NCI-H128 (cell line): ENCODE measurements around the gene ERC1.
"Not testable (repeated sequence)": the region's sequence is repeated elsewhere in the genome, so short reads cannot be mapped to it uniquely, and the experiment has no call there.

Source experiments
- DNase-seq: peaks from one replicate; lab custom pipeline; 2025; ENCODE audit not compliant: unreplicated experiment; lab: John Stamatoyannopoulos, UW

Gene ERC1

DNA sequence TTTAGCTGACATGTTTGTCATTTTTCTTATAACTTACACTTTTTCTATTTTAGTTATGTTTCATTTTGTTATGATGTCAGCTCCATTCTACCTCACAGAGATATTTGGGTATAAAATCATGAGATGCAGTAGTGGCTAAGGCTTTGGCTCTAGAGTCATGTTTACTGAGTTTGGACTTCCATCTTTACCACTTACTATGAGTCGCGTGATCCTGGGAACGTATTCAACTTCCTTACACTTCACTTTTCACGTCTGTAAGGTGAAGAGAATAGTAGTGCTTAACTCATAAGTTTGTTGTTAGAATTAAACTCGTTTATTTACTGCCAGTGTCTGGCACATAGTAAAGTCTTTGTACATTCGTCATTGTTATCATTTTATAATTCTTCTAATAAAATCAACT, 126.3 kb downstream of the ERC1 start:
- DNase-seq, result no peak

DNA sequence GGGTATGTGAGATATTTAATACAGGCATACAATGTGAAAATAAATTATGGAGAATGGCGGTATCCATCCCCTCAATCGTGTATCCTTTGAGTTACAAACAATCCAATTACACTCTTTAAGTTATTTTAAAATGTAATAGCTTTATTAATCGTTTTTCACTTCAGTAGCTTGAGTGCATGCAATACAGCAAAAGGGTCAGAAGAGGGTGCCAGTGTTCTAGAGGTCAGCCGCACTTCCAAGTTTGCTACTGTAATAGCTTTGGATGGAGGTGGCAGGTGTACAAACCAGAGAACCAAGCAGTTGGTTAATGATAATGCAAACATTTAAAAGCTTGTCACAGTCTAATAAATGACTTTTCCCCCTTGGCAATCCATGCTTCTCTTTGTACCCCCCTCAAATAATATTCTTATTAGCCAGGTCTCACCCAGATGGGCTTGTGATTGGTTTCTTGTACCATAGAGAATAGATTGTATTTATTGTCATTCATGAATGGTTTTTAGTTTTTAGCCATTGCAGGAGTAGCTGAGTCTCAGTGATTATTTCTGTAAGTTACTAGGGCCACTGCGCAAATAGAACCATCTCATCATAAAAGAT, 127.0 kb downstream of the ERC1 start:
- peak; percentile 64 for DNase-seq

DNA sequence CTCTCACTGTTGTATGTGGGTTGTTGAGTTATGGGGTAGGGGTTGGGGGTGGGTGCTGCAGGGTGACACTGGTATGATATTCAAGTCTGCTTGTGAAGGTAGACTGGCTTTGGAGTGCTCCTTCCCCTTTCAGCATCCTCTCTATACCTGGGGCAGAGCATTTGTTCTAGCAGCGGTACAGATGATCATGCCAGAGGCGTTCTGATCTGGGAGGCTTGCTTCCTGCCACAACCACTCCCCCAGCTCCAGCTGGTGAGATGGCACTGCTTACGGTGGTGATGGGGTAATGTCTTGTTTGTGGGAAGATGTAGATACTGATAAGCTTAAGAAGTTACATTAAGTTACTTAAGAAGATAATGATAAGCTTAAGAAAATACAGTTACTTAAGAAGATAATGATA, 131.8 kb downstream of the ERC1 start:
- DNase-seq, result no peak

DNA sequence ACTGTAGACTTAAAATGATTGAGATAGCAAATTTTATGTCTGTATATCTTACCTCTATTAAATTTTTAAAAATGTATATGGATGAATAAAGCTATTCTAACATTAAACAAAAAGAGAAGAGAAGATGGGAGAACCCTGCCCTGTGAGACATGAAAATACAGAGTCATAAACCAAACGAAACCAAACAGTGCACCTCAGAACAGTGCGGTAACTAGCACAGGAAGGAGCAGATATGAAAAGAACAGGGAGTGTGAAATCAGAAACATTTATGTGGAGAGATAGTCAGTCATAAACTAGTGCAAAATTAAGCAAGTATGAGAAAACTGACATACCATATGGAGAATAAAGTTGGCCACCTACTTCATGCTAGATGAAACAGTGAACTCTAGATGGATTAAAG, 135.1 kb downstream of the ERC1 start:
- no peak for DNase-seq

DNA sequence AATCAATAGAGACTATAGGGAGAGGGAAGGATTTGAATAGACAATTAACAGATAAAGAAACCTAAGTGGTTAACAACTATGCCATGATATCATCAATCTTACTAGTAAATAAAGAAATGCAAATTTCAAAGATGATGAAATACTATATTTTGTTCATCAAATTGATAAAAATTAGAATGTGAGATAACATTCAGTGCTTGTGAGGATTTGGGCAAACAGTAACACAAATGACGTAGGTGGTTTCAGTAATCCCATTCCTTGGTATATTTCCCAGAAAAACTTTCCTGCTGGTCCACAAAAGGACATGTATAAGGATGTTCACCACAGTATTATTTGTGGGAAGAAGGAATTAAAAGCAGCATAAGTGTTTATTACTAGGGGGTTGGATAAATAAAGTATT, 136.0 kb downstream of the ERC1 start:
- DNase-seq, result no peak

DNA sequence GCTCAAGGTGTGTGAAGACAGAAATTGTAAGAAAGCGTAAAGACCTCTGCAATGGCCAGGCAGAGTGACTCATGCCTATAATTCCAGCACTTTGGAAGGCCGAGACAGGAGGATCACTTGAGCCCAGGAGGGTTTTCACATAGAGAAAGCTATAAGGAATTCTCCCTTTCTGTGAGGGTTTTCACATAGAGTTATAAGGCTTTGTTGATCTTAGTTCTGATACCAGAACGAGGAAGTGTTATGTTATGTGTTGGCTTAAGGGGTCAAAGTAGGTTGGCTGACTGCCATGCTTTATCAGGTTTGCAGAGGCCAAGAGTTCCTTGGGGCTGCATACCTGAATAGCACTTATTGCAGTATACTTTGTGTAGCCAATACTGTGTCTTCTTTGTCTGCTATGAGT, 139.1 kb downstream of the ERC1 start:
- no peak for DNase-seq

DNA sequence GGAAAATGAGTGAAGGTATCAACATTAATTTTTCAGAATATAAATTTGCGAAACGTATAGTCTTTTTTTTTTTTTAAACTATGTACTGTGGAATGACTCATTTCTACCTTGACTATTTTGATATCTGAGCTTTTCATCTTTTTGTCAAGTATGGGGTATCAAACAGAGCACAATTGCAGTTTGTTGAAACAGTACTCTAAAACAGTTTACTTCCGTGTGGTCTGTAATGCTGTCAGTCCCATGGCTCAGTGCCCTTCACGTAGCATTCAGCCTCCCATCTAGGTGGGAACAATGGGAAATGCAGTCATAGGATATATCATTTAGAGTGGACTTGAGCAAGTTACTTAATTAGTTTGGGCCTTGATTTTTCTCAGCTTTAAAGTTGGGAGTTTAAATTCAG, 139.5 kb downstream of the ERC1 start:
- no peak for DNase-seq

DNA sequence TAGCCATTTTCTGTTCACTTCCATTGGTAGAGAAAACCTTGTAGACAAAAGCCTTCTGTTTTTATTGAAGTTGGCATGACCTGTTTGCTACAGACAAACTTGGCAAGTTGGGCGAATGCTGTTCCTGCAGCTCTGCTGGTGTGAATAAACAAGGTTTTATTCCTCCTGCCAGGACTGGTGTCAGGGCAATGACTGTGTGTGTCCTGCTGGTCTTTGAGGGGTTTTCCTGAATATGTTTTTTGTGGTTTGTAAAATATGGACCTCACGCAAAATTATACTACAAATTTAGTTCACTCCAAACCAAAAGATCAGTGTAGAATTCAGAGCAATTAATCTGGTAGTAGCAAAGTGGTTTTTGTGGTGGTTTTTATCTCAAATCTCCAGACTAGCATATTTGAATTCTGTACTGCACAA, 140.8 kb downstream of the ERC1 start:
- no peak for DNase-seq

DNA sequence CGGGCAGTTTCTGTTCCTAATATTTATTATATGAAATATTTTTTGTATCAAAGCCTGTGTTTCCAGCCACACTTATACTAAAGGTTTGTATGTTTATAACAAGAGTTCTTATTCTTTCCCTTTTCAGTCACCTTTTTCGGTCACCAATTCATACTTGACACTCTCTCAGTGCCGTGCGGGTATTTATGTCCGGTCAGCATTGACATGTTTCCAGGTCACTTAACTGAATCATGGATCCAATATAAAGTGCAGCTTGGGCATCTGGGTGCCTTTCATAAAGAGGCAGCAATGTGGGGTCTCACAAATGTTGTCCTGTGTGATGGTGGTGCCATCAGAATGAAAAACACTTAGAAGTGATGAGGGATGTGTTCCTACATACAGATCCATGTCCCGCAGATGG, 141.3 kb downstream of the ERC1 start:
- DNase-seq, result no peak

DNA sequence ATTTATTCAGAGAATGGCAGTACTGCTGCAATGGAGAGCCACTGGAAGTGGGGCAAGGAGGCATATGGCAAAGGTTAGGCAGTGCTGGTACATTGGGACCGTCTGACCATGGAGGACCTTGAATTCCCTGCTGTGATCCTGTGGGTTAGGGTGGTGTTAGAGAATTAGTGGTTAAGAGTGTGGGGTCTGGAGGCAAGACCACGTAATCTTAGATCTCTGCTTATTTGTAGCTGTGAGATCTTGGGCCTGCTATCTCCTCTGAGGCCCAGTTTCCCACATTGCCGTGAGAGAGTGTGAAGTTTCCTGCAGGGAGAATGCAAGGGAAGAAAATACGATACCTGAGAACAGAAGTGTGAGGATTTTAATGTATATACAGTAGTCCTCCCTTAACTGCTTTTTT, 147.7 kb downstream of the ERC1 start:
- no peak for DNase-seq

DNA sequence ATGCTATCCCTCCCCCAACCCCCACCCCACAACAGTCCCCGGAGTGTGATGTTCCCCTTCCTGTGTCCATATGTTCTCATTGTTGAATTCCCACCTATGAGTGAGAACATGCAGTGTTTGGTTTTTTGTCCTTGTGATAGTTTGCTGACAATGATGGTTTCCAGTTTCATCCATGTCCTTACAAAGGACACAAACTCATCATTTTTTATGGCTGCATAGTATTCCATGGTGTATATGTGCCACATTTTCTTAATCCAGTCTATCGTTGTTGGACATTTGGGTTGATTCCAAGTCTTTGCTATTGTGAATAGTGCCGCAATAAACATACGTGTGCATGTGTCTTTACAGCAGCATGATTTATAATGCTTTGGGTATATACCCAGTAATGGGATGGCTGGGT, 155.7 kb downstream of the ERC1 start:
- not testable (repeated sequence) for DNase-seq

DNA sequence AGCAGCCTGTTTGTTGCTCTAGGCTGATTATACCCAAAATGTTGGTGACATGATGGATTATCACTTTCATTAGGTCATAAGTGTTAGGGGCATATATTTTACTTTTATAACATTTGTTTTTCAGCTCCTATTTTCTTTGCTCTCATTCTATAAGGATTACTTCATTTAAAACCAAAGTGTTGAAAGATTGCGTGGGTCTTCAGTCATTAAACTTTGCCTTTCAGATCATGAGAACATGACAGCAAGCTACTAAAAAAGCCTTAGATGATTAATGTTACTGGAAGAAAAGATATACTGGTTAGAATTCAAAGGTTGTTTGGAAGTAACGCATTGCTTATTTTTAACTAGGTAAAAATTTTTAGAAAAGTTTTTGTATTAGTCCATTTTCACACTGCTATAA, 156.8 kb downstream of the ERC1 start:
- DNase-seq, result no peak

DNA sequence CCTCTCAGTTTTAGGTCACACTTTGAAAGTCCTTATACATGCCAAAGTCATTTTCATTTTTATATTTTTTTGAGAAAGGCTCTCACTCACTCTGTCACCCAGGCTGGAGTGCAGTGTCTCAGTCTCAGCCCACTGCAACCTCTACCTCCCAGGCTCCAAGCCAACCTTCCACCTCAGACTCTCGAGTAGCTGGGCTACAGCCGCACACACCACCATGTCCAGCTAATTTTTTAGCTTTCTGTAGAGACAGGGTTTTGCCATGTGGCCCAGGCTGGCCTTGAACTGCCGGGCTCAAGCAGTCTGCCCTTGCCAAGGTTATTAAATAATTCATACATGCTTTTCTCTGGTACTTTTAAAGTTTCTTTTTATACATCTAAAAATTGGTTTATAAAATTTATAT, 166.0 kb downstream of the ERC1 start:
- DNase-seq, result no peak

DNA sequence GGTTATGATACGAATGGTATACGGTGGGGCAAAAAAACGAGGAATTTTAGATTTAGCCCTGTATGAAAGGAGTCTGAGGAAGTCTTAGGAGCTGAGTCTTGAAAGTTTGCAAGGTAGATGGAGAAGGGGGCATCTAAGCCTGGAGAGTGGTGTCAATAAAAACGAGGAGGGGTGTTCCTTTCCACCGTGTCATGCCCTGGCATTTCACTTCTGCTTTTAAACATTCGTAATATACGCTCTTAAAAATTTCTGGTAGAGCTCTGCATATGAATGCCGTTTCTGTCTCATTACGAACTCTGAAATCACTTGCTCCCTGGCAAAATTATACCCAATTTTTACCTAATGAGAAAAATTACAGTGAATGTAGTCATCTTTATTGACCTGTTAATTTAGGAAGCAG, 170.2 kb downstream of the ERC1 start:
- no peak for DNase-seq

DNA sequence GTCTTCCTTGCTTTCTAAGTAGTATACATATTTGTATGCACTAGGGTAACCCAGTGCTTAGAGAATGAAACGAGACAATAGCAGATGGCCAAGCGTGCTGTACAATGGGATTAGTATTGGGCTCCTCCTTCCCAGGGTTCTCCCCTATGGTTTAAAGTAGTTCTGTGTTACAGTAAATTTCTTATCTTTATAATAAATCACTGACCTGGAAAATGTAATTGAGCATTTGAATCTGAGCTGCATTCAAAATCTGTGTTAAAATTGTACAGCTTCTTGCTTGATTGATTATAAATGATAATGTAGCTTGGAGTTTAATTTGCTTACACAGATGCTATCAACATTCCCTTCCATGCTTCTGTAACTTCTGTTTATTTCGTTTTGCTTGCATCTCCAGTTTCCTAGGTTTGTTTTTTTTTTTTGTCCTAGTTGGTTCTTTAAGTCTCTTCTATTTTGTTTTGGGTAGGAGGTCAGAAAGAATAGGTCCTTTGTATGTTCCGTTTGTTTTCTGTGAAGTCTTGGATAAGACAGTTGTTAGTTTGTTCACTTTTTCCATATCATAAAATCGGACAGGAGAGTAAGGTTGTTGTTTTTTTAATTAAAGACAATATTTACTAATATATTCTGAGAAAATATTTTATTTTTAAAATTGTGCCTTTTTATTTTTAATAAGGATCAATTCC, 171.2 kb downstream of the ERC1 start:
- DNase-seq, result no peak

DNA sequence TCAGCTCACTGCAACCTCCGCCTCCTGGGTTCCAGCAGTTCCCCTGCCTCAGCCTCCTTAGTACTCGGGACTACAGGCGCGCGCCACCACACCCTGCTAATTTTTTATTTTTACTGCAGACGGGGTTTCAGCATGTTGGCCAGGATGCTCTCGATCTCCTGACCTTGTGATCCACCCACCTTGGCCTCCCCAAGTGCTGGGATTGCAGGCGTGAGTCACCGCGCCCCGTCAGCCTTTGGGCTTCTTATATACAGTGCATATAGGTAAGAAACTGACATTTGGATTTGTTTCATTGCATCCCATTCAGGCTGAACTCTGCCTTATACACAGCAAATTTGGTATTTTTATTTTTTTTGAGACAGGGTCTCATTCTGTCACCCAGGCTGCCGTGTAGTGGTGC, 176.8 kb downstream of the ERC1 start:
- DNase-seq, result no peak

DNA sequence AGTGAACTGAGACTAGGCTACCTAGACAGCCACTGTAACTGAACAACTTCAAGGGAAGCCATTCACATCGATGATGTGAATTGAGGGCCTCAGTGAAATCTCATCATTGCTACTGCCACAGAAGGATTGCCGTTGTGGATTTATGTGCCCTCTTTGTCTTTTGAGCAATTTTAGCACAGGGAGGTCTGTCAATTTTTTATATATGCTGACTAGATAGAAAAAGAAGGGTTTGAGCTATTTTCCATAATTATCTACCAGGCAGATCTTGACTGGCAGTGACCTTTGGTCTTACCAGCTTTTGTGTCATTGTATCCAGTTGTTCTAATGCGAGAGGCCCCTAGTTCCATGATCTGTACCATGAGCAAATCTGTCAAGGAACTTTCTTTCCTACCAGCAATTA, 179.4 kb downstream of the ERC1 start:
- no peak for DNase-seq

DNA sequence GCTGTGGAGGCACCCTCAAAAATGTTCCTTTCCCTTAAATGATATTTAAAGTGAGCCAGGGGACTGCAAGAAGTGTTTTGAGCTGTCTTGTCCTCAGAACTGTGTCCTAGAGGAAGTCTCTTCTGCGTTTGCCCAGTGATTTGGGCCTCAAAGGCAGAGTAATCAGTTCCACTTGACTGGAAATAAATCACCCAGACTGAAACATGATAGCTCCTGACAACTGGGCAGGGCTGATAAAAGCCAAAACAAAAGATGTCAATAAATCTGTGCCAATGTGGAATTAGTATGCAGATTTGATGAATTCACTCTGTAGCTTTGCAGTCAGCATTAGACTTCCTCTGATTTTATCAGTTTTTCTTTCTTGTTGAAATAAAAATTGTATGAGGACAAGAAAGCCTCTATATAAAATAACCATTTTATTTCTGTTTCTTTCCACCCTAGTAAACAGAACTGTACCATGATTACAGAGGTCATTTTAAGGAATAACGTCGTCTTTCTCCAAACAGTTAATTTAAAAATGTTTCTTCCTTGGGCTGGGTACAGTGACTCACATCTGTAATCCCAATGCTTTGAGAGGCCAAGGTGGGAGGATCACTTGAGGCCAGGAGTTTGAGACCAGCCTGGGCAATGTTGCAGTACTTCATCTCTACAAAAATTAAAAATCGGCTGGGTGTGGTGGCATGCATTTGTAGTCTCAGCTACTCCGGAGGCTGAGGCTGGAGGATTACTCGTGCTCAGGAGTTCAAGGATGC, 180.8 kb downstream of the ERC1 start:
- peak; percentile 71 for DNase-seq

DNA sequence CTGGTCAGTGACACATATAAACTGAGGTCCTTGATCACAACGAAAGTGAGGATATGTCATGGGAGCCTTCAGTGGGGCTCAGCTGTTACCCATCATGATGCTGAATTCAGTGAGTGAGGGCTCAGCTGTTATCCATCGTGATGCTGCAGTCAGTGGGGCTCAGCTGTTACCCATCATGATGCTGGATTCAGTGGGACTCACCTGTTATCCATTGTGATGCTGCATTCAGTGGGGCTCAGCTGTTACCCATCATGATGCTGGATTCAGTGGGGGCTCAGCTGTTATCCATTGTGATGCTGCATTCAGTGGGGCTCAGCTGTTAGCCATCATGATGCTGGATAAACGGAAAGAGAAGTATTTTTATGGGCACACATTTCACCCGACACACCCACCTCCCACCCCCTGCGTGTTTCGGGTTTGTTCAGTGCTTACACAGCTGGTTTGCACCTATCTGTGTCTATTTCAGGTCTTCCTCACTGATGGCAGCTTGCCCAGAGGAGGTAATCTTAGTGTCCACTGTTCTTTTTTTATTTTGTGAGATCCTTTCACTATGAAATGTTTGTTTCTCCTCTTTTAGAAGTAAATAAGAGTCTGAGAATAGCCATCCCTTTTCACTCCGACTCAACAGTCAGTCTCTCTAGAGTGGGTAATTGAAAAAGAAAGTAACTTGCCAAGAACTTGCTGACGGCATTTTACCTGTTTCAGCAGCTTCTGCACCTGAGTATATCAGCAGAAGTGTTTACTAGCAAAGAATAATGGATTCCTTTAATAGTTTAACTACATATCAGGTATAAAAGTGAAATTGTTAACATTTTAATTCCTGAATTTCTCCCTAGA, 183.0 kb downstream of the ERC1 start:
- DNase-seq, result no peak

DNA sequence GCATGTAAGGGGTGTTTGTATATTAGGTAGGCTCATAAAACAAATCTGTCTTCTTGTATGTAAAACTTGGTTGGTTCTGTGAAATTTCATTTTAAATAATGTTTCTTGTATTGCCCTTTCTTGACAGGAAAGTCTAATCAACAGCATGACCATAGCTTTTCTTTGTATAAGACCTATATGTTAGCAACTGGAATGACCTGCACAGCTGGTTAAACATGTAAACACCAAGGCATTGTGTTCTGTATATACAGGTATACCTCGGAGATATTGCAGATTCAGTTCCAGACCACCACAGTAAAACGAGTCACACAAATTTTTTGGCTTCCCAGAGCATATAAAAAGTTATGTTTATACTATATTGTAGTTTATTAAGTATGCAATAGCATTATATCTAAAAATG, 183.6 kb downstream of the ERC1 start:
- DNase-seq, result no peak

DNA sequence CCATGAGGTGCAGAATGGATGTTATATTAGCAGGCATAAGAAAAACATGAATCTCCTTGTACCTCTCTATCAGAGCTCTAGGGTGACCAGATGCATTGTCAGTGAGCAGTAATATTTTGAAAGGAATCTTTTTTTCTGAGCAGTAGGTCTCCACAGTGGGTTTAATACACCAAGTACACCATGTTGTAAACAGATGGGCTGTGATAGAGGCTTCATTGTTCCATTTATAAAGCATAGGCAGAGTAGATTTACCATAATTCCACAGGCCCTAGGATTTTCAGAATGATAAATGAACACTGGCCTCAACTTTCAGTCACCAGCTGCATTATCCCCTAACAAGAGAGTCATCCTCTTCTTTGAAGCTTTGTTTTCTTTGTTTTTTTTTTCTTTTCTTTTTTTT, 185.2 kb downstream of the ERC1 start:
- no peak for DNase-seq

DNA sequence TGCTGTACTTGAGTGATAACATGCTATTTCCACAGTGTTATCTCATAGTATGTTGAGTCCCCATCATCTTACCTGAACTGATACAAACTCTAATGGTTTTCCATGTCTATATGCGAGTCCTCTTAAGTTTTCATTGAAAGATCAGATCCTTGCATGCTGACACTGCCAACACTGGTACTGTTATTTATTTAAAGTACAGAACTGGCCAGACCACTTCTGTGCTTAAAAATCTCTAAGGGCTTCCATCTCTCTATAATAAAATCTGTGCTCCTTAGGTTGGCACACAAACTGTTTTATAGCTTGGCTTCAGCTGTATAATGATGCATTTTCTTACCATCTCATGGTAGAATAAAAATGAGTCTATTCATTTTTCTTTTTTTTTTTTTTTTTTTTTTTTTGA, 188.1 kb downstream of the ERC1 start:
- DNase-seq, result no peak
